ENCODE measurements around the gene NEK7.

NEK7 gene

GRCh38 chr1:198290089-198290683 is 133.4 kb downstream of the NEK7 start:
- H3K4me2 ChIP-seq (ENCODE audit: low read length), result no peak overlapping the region
- H3K79me2 ChIP-seq (ENCODE audit: insufficient read depth, low read length), result no peaks in the 10 kb centered on the region
- H2AFZ ChIP-seq (ENCODE audit: low read length), result no peak overlapping the region
- no peaks in the 10 kb centered on the region for H3F3A ChIP-seq (ENCODE audit: insufficient read depth, low read length)
- no peak for TF ChIP-seq CTCF (IDR thresholded peaks at IDR 0.05; ENCODE audit: low read length)
- no peak for TF ChIP-seq EZH2 (IDR thresholded peaks at IDR 0.05; ENCODE audit: borderline replicate concordance, low read length)
- H3K27ac ChIP-seq (ENCODE audit: low read depth, low read length, poor library complexity, severe bottlenecking), result no peak overlapping the region
- no peaks in the 10 kb centered on the region for H3K27me3 ChIP-seq (ENCODE audit: insufficient read depth, low read length)
- H3K4me3 ChIP-seq (ENCODE audit: low read depth, low read length, poor library complexity, severe bottlenecking), result no peak overlapping the region
- H3K36me3 ChIP-seq (ENCODE audit: insufficient read depth, low read length), result no peaks in the 10 kb centered on the region
- no peaks in the 10 kb centered on the region for H4K20me1 ChIP-seq (ENCODE audit: insufficient read depth, low read length)
- H3K9me3 ChIP-seq (ENCODE audit: low read length), result no peaks in the 10 kb centered on the region
- no peak overlapping the region for H3K9ac ChIP-seq (ENCODE audit: low read length)
- no peaks in the 10 kb centered on the region for H3K4me1 ChIP-seq (ENCODE audit: insufficient read depth, low read length, severe bottlenecking)
- no peaks in the 10 kb centered on the region for H3K9me2 ChIP-seq (ENCODE audit: low read depth, low read length)

DNA sequence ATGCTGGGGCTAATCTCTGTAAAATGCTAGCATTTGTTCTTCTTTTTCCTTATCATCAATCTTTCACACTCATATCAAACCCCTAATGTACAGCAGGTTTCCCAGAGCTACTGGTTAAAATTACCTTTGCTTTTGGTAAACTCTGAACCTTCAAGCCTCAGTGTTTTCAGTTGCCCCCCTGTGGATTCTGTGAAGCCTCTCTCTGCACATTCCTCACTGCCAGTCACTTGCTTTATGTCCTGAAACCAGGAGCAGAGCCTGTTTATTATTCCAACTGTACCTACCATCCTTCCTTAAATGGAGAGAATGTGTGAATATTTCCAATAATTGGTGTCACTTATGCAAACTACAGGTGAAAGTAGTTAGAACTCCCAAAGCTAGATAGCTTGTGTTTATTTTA is 134.2 kb downstream of the NEK7 start:
- Histone ChIP-seq H3F3A (ENCODE audit: insufficient read depth, low read length) (no peaks in the 10 kb centered on the region), H3K9me2 (ENCODE audit: low read depth, low read length) (no peaks in the 10 kb centered on the region), H3K27ac (ENCODE audit: low read depth, low read length, poor library complexity, severe bottlenecking) (no peak overlapping the region), H3K4me3 (ENCODE audit: low read depth, low read length, poor library complexity, severe bottlenecking) (no peak overlapping the region), H4K20me1 (ENCODE audit: insufficient read depth, low read length) (no peaks in the 10 kb centered on the region), H3K9ac (ENCODE audit: low read length) (no peak overlapping the region), H3K9me3 (ENCODE audit: low read length) (no peaks in the 10 kb centered on the region), H2AFZ (ENCODE audit: low read length) (no peak overlapping the region), H3K36me3 (ENCODE audit: insufficient read depth, low read length) (no peaks in the 10 kb centered on the region), H3K4me2 (ENCODE audit: low read length) (no peak overlapping the region), H3K4me1 (ENCODE audit: insufficient read depth, low read length, severe bottlenecking) (no peaks in the 10 kb centered on the region), H3K79me2 (ENCODE audit: insufficient read depth, low read length) (no peaks in the 10 kb centered on the region), H3K27me3 (ENCODE audit: insufficient read depth, low read length) (no peaks in the 10 kb centered on the region)
- no peak for TF ChIP-seq EZH2 (IDR thresholded peaks at IDR 0.05; ENCODE audit: borderline replicate concordance, low read length)
- TF ChIP-seq CTCF (IDR thresholded peaks at IDR 0.05; ENCODE audit: low read length), result no peak

DNA sequence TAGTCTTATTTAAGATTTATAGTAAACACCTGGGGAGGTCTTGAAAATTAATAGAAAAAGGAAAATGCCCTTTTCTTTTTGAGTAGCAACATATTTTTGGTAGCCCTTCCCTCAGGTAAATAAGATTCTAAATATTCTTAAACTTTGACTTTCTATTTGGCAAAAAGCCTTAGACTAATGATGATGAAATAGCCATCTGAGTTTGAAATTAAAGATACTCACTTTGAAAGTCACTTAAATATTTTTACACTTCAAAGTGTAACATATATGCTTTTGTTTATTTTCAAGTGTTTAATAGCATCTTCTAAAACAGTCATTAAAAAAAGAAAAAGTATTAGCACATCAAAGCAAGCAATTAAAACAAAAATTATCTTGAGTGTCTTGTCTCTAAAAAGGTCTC is 135.1 kb downstream of the NEK7 start:
- Histone ChIP-seq H3K4me3 (ENCODE audit: low read depth, low read length, poor library complexity, severe bottlenecking) (no peak overlapping the region), H3K9me3 (ENCODE audit: low read length) (no peaks in the 10 kb centered on the region), H3K9ac (ENCODE audit: low read length) (no peak overlapping the region), H3K4me2 (ENCODE audit: low read length) (no peak overlapping the region), H3K4me1 (ENCODE audit: insufficient read depth, low read length, severe bottlenecking) (no peaks in the 10 kb centered on the region), H3K9me2 (ENCODE audit: low read depth, low read length) (no peaks in the 10 kb centered on the region), H3K27me3 (ENCODE audit: insufficient read depth, low read length) (no peaks in the 10 kb centered on the region), H3K27ac (ENCODE audit: low read depth, low read length, poor library complexity, severe bottlenecking) (no peak overlapping the region), H3K36me3 (ENCODE audit: insufficient read depth, low read length) (no peaks in the 10 kb centered on the region), H2AFZ (ENCODE audit: low read length) (no peak overlapping the region), H4K20me1 (ENCODE audit: insufficient read depth, low read length) (no peaks in the 10 kb centered on the region), H3F3A (ENCODE audit: insufficient read depth, low read length) (no peaks in the 10 kb centered on the region), H3K79me2 (ENCODE audit: insufficient read depth, low read length) (no peaks in the 10 kb centered on the region)
- TF ChIP-seq EZH2 (IDR thresholded peaks at IDR 0.05; ENCODE audit: borderline replicate concordance, low read length) (no peak), CTCF (IDR thresholded peaks at IDR 0.05; ENCODE audit: low read length) (no peak)

Data from OCI-LY1 (cell line).